HUES64 (cell line): ENCODE measurements around the gene OSM.

Experiments
- H3K27ac ChIP-seq: 2 replicates; pipeline ENCODE4 v1.7.0; 2013; ENCODE audit warnings: low read depth, low read length, inconsistent platforms
- H3K27me3 ChIP-seq: 2 replicates; pipeline ENCODE4 v1.6.1; 2013; ENCODE audit warnings: mild to moderate bottlenecking, low read length; ENCODE audit not compliant: insufficient read depth
- H3K36me3 ChIP-seq: 2 replicates; pipeline ENCODE4 v1.6.1; 2013; ENCODE audit warnings: mild to moderate bottlenecking, low read length; ENCODE audit not compliant: insufficient read depth
- H3K4me1 ChIP-seq: 2 replicates; pipeline ENCODE4 v1.6.1; 2013; ENCODE audit warnings: mild to moderate bottlenecking, low read length, moderate library complexity; ENCODE audit not compliant: insufficient read depth
- H3K4me3 ChIP-seq: 2 replicates; pipeline ENCODE4 v1.5.1; 2013; ENCODE audit warnings: mild to moderate bottlenecking, low read length, moderate library complexity
- H3K9ac ChIP-seq: 2 replicates; pipeline ENCODE4 v1.6.1; 2013; ENCODE audit warnings: mild to moderate bottlenecking, low read depth, low read length
- H3K9me3 ChIP-seq: 2 replicates; pipeline ENCODE4 v1.6.1; 2013; ENCODE audit warnings: low read depth, low read length; ENCODE audit not compliant: insufficient read depth
- WGBS: fragments of 150-250, 120-280 bp; methylation state at CpG from one replicate; pipeline ENCODE4 v1.1.7; 2013; ENCODE audit warnings: missing lambda C conversion rate; 5-methylcytosine and 5-hydroxymethylcytosine counted together

Gene OSM

GRCh38 chr22:30260682-30261081 is 6.0 kb downstream of the OSM start:
- no peaks in the 10 kb centered on the region for H3K36me3 ChIP-seq
- no peaks in the 10 kb centered on the region for H3K9me3 ChIP-seq
- H3K27ac ChIP-seq: no peak overlapping the region
- peaks cover 4% of the 10 kb centered on the region; the same call in 1 of the 2 replicates for H3K27me3 ChIP-seq
- no peak overlapping the region for H3K4me3 ChIP-seq
- WGBS: 90% methylated on average over 8 of the region's 8 CpGs
- H3K4me1 ChIP-seq: peaks cover 4% of the 10 kb centered on the region; the same call in 1 of the 2 replicates
- H3K9ac ChIP-seq: no peak overlapping the region

- no peak overlapping the region for H3K9ac ChIP-seq
- no peak overlapping the region for H3K4me3 ChIP-seq
- H3K4me1 ChIP-seq: peaks cover 4% of the 10 kb centered on the region; the same call in 1 of the 2 replicates
- no peaks in the 10 kb centered on the region for H3K36me3 ChIP-seq
- peaks cover 4% of the 10 kb centered on the region; the same call in 1 of the 2 replicates for H3K27me3 ChIP-seq
- no peaks in the 10 kb centered on the region for H3K9me3 ChIP-seq
- H3K27ac ChIP-seq: no peak overlapping the region
- WGBS: 92% methylated on average over 11 of the region's 11 CpGs
Observed at GRCh38 chr22:30260276-30260675, 6.4 kb downstream of the OSM start.

DNA sequence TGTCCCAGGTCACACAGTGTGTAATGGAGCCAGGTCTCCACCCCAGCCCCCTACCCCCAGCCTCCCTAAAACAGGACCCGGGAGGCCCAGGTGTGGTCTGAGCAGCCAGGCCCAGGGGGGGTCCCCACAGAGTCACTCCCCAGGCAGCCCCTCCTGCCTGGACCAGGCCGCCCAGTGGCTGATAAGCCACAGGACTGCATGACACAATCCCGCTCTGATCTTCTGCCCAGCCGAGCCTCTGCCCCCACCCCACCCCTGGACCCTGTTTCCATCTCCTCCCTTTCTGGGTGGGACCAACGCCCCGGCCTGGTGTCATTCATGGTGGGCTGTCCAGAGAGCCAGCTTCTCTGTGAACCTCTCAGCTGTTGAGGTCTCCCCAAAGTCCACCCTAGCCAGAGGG is 12.3 kb downstream of the OSM start:
- no peak overlapping the region for H3K9ac ChIP-seq
- H3K9me3 ChIP-seq: no peaks in the 10 kb centered on the region
- H3K4me3 ChIP-seq: no peak overlapping the region
- peaks cover 4% of the 10 kb centered on the region; the same call in 1 of the 2 replicates for H3K4me1 ChIP-seq
- H3K36me3 ChIP-seq: no peaks in the 10 kb centered on the region
- H3K27ac ChIP-seq: no peak overlapping the region
- whole genome bisulfite sequencing: 79% methylated on average over 6 of the region's 6 CpGs
- H3K27me3 ChIP-seq: 0 out of 2 replicates have a peak, but pooled peaks cover 2% of the 10 kb centered on the region

GRCh38 chr22:30253205-30253852 is 13.3 kb downstream of the OSM start:
- Histone ChIP-seq H3K27ac (no peak overlapping the region), H3K9me3 (no peaks in the 10 kb centered on the region), H3K36me3 (no peaks in the 10 kb centered on the region), H3K4me1 (peaks cover 4% of the 10 kb centered on the region; the same call in 1 of the 2 replicates), H3K4me3 (no peak overlapping the region), H3K27me3 (0 out of 2 replicates have a peak, but pooled peaks cover 2% of the 10 kb centered on the region), H3K9ac (no peak overlapping the region)
- WGBS: 79% methylated on average over 22 of the region's 22 CpGs

DNA sequence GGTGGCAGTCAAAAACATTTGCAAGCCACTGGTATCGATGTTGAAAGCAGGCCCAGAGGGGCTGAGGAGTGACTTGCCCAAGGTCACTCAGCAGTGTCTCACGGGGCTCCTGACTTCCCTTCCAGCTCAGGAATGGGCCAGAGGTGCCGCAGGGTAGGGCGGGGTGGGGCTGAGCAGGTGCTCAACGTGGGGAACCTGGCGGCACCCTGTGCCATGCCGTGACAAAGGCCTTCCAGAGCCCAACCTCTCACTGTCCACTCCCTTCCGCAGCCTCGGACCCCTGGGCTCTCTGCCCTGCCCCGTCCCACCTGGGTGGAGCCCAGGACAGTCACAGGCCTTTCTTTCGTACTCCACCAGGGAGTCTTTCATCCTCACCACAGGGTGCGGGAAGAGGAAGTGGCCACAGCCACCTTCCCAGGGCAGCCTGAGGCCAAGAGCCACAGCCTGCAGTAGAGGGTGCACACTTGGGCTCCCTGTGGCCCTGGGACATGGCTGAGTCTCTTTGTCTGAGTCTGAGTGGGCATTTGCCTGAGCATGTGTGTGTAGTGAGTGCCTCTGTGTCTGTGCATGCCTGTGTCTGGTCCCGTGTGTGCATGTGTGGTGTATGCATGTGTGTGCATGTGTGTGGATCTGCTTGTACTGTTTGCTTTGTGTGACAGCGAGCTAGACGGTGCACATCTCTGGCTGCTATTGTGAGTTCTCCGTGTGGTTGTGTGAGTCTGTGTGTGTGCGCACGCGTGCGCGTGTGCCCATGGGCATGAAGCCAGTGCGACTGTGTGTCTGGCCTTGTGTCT is 14.0 kb downstream of the OSM start:
- H3K9ac ChIP-seq: no peak overlapping the region
- no peak overlapping the region for H3K4me3 ChIP-seq
- 78% methylated on average over 22 of the region's 22 CpGs for WGBS
- H3K36me3 ChIP-seq: no peaks in the 10 kb centered on the region
- no peaks in the 10 kb centered on the region for H3K4me1 ChIP-seq
- H3K27me3 ChIP-seq: 0 out of 2 replicates have a peak, but pooled peaks cover 2% of the 10 kb centered on the region
- H3K9me3 ChIP-seq: no peaks in the 10 kb centered on the region
- no peak overlapping the region for H3K27ac ChIP-seq

- peaks cover 5% of the 10 kb centered on the region; the same call in 1 of the 2 replicates for H3K4me1 ChIP-seq
- H3K4me3 ChIP-seq: no peak overlapping the region
- H3K9ac ChIP-seq: no peak overlapping the region
- H3K9me3 ChIP-seq: no peaks in the 10 kb centered on the region
- whole genome bisulfite sequencing: 91% methylated on average over 10 of the region's 10 CpGs
- no peaks in the 10 kb centered on the region for H3K36me3 ChIP-seq
- H3K27ac ChIP-seq: no peak overlapping the region
- H3K27me3 ChIP-seq: peaks cover 7% of the 10 kb centered on the region; the same call in 1 of the 2 replicates
Observed at GRCh38 chr22:30251711-30252110, 14.9 kb downstream of the OSM start.

DNA sequence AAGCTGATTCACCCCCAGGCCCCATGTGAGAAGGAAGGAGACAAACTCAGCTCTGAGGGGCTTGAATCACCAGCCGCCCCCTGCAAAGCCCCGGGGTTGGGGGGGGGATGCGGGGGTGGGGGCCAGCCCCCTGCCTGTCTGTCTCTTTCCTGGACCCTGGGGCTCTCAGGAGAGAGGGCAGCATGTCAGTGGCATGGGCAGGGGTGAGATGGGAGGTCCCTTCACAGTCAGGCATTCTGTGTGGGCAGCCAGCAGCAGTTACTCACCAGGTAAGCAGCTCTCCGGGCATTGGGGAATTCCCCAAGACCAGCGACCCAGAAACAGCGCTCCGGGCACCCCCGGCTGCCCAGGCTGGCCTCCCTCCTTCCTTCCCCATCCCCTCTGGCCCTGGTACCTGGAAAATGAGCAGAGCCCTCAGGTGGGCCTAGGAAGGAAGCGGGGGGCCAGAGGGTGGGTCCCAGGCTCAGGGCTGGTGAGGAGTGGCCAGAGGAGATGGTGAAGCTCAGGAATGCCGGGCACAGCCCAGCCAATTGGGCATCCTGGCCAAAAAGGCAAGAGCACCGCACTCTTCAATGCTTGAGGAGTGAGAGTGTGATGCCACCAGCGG is 15.9 kb downstream of the OSM start:
- peaks cover 8% of the 10 kb centered on the region; the same call in 1 of the 2 replicates for H3K4me1 ChIP-seq
- H3K9me3 ChIP-seq: no peaks in the 10 kb centered on the region
- WGBS: 79% methylated on average over 12 of the region's 12 CpGs
- H3K27me3 ChIP-seq: peaks cover 5% of the 10 kb centered on the region; the same call in 1 of the 2 replicates
- no peaks in the 10 kb centered on the region for H3K36me3 ChIP-seq
- H3K4me3 ChIP-seq: no peak overlapping the region
- no peak overlapping the region for H3K9ac ChIP-seq
- no peak overlapping the region for H3K27ac ChIP-seq

GRCh38 chr22:30250039-30250565 is 16.5 kb downstream of the OSM start:
- WGBS: 89% methylated on average over 3 of the region's 3 CpGs
- H3K4me1 ChIP-seq: peaks cover 13% of the 10 kb centered on the region; the same call in 1 of the 2 replicates
- H3K36me3 ChIP-seq: no peaks in the 10 kb centered on the region
- no peak overlapping the region for H3K4me3 ChIP-seq
- no peaks in the 10 kb centered on the region for H3K9me3 ChIP-seq
- H3K27me3 ChIP-seq: peaks cover 5% of the 10 kb centered on the region
- no peak overlapping the region for H3K27ac ChIP-seq
- no peak overlapping the region for H3K9ac ChIP-seq

DNA sequence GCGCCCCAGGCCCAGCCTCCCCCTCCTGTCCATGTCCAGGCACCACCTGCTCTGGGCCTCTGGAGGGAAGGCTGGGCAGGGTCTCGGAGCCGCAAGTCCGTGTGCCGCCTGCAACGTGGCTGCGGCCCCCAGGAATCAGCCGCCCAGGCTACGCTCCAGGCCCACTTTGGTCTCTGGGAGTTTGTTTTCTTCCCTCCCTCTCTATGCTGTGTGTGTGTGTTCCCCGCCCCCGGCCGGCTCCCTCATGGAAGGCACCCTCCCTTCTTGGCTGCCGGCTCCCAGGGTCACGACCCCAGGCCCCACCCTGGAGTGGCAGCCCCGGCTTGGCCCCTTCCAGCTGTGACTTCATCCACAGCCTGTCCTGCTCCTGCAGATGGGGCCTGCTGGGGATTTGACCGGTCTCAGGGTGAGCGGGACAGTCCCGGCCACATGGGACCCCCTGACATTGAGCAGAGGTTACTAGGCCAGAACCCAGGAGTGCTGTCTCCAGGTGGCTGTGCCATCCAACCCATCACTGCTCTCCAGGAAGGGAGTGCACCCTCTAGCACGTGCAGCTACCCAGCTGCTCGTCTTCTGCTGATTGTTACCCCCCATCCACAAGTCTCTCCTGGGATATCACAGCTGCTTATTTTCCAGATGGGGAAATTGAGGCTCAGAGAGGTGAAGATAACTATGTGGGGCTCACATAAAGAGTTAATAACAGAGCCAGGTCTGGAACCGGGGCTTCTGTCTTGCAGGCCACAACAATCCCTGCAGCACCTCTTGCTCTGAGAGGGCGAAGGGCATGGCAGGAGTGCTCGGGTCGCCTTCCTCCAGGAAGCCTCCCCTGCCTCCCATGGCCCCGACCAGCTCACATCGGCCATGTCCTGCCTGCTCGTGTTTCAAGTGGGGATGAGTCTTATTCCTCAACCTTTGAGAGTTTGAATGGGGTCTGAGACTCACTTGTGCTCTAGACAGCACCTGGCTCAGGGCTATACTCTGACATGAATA is 17.3 kb downstream of the OSM start:
- H3K27me3 ChIP-seq: peaks cover 5% of the 10 kb centered on the region
- peaks cover 14% of the 10 kb centered on the region; the same call in 1 of the 2 replicates for H3K4me1 ChIP-seq
- H3K9ac ChIP-seq: no peak overlapping the region
- WGBS: 77% methylated on average over 27 of the region's 27 CpGs
- no peaks in the 10 kb centered on the region for H3K36me3 ChIP-seq
- no peaks in the 10 kb centered on the region for H3K9me3 ChIP-seq
- no peak overlapping the region for H3K4me3 ChIP-seq
- no peak overlapping the region for H3K27ac ChIP-seq

DNA sequence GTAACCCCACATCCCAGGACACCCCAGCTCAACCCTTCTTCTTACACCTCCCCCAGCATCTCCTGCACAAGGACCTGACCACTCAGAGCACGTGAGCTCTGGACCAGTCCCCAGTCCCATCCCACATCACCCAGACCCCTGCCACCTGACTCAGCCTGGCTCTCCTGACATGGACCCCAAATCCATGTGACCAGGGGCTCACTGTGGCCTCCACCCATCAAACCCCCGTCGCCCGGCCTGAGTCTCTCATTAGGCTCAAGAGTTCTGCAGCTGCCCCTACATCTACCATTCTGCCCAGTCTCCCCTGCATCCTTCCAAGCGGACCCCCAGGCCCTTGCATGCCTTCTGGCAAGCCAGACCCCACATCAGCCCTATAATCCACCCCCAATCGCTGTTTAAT is 18.2 kb downstream of the OSM start:
- Histone ChIP-seq H3K9me3 (no peaks in the 10 kb centered on the region), H3K4me3 (no peak overlapping the region), H3K27ac (no peak overlapping the region), H3K4me1 (peaks cover 14% of the 10 kb centered on the region; the same call in 1 of the 2 replicates), H3K36me3 (peaks cover 6% of the 10 kb centered on the region; the same call in 1 of the 2 replicates), H3K27me3 (peaks cover 5% of the 10 kb centered on the region), H3K9ac (no peak overlapping the region)
- 87% methylated on average over 6 of the region's 6 CpGs for WGBS
